Fibroblast of the aortic adventitia (primary cell): Measurements from ENCODE around the gene STUB1. TPM values are rescaled to one million over a fixed set of nuclear protein-coding genes. Genes with fewer than 3 reads are reported as not detected.

Source experiments
- DNase-seq: peaks from one replicate; pipeline ENCODE4 v3.0.0-alpha.2; 2010; ENCODE audit warnings: low read depth
- H3K4me3 ChIP-seq: 2 replicates; pipeline ENCODE4 v1.5.1; 2011; ENCODE audit warnings: low read depth, mild to moderate bottlenecking, control low read depth, low read length, moderate library complexity
- total RNA-seq: library from RNA; depleted of rRNA; stranded (reverse); fragments of >200 nt; gene quantifications from 2 replicates; pipeline ENCODE4 v1.2.3, GENCODE V29; 2012; ENCODE audit warnings: low replicate concordance
- TF ChIP-seq, protein P1 (sequence below): IDR thresholded peaks from 2 replicates; pipeline ENCODE4 v1.5.1; 2011; ENCODE audit warnings: mild to moderate bottlenecking, low read length, control low read depth, inconsistent platforms; ENCODE audit not compliant: insufficient read depth

The STUB1 gene
- total RNA-seq, 1 donor = 88.9 TPM

DNA sequence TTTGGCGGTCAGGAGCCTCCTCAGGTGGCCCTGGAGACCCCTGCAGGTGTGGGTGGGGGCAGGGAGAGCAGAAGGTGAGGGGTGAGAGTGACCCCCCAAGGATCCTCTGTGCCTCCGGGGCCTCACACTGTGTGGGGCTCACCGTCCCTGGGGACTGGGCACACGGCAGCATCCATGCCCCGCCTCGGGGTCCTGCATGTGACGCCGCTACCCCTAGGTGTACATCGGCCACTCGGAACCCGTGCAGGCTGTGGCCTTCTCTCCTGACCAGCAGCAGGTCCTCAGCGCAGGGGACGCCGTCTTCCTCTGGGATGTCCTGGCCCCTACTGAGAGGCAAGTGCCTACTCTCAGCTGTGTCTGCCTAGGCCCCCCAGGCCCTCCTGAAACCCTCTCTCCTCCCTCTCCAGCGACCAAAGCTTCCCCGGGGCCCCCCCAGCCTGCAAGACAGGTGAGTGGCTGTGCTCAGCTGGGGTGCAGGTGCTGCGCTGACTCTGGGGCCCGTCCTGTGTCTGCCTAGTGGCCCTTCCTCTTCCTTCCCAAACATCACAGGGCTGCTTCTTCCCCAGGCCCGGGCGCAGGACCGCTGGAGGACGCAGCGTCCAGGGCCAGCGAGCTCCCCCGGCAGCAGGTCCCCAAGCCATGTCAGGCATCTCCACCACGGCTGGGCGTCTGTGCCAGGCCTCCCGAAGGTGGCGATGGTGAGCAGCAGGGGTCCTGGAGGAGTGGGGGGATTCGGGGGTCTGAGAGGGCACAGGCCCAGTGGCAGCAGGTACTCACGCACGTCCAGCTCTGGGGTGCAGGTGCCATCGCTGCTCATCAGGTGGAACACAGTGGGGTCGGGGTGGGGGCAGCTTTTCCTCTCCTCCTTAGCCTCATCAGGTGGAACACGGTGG is 21.3 kb upstream of the STUB1 start:
- H3K4me3 ChIP-seq = no peak overlapping the region
- DNase-seq = no peak
- TF ChIP-seq, protein P1, sequence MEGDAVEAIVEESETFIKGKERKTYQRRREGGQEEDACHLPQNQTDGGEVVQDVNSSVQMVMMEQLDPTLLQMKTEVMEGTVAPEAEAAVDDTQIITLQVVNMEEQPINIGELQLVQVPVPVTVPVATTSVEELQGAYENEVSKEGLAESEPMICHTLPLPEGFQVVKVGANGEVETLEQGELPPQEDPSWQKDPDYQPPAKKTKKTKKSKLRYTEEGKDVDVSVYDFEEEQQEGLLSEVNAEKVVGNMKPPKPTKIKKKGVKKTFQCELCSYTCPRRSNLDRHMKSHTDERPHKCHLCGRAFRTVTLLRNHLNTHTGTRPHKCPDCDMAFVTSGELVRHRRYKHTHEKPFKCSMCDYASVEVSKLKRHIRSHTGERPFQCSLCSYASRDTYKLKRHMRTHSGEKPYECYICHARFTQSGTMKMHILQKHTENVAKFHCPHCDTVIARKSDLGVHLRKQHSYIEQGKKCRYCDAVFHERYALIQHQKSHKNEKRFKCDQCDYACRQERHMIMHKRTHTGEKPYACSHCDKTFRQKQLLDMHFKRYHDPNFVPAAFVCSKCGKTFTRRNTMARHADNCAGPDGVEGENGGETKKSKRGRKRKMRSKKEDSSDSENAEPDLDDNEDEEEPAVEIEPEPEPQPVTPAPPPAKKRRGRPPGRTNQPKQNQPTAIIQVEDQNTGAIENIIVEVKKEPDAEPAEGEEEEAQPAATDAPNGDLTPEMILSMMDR = no peak

DNA sequence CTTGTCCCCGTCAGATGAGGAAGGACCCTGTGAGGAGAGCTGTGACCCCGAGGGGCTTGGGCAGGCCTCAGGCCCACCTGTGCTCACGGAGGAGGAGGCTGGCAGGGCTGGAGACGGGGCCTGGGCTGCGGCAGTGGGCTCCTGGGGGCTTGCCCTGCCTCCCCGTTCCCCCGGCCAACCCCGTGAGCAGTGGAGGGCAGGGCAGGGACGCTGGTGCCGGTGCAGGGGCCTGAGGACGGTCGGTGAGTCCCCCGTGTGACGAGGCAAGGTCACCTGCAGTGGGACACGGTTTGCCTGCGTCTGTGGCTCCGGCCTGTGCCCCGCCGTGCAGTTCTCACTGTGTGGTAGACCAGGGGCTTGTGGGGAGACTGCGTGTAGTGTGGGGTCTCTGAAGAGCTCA is 20.6 kb upstream of the STUB1 start:
- DNase-seq = no peak
- no peak overlapping the region for H3K4me3 ChIP-seq
- TF ChIP-seq, protein P1 = no peak

DNA sequence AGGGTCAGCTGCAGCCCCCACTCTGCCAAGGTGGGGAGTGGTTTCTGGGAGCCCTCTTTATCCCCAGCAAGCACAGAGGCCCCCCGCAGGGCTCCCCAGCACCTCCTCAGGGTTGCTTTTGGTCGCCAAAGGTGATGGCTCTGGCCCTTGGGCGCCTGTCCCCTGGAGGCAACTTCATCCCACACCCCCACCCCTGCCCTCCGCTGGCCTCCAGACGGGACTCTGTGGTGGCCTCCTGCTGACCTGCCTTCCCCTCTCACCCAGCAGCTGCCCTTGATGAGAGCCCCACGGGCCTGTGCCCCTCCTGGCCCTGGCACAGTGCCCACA is 20.1 kb upstream of the STUB1 start:
- TF ChIP-seq, protein P1 = no peak
- H3K4me3 ChIP-seq = no peak overlapping the region
- no peak for DNase-seq

DNA sequence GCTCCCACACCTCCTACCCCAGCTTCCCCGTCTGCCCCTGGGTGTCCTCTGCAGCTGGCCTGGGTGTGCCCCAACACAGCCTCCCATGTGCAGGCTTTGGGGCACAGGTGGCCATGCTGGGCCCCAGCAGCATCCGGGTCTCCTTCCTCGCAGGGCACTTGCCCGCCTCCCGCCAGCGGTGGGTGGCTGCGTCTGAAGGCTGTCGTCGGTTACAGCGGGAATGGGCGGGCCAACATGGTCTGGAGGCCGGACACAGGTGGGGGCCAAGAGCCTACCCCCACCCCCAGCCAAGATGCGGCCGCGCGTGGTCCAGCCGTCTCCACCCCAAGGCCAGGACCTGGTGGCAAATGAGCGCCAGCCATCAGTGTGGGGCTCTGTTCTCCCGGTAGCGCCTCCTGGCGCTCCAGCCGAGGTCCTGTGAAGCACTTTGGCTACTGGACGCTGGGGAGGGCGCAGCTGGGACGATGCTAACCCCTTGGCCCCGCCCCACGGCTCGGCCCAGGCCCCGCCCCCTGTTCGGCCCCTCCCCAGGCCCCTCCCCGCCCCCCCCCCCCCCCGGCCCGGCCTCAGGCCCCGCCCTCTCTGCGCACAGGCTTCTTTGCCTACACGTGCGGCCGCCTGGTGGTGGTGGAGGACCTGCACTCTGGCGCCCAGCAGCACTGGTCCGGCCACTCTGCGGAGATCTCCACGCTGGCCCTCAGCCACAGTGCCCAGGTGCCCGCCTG is 19.6 kb upstream of the STUB1 start:
- TF ChIP-seq, protein P1 = peak; percentile 61
- DNase-seq = peak; percentile 89
- H3K4me3 ChIP-seq = no peak overlapping the region

DNA sequence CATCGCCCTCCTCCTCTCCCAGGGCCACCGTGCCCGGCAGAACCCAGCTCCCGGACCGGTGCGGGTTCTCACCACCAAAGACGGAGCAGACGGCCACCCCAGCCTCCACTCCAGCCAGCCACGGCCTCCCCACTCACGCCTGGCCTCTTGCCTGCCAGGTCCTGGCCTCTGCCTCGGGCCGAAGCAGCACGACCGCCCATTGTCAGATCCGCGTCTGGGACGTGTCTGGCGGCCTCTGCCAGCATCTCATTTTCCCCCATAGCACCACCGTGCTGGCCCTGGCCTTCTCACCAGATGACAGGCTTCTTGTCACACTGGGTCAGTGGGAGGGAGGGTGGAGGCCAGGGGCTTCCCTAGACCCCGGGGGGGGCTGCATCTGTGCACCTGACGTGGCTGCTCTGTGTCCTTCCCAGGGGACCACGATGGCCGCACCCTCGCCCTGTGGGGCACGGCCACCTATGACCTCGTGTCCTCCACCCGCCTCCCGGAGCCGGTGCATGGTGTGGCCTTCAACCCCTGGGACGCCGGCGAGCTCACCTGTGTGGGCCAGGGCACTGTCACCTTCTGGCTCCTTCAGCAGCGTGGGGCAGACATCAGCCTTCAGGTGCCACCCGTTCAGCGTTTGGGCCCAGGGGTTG is 18.9 kb upstream of the STUB1 start:
- no peak for DNase-seq
- no peak overlapping the region for H3K4me3 ChIP-seq
- TF ChIP-seq, protein P1 = no peak

DNA sequence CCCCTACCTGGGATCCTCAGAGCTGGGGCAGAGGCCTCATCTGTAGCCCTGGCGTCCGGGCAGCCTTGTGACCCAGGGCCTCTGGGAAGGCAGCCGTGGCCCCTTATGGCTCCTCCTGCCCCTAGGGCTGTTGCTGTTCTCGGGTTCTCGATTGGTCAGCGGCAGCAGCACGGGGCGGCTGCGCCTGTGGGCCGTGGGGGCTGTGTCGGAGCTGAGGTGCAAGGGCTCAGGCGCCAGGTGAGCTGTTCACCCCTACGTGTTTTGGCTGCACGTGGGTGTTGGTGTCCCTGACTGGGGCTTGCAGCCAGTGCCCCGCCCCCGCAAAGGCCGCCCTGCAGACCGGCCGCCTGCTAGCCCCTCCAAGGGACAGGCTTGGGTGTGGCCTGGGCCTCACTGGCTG is 18.1 kb upstream of the STUB1 start:
- TF ChIP-seq, protein P1 = no peak
- no peak overlapping the region for H3K4me3 ChIP-seq
- no peak for DNase-seq
